CD4-positive, alpha-beta T cell treated with Interleukin-4 for 4 hours (primary cell): ENCODE results near the gene NCR3LG1.
A peak's percentile ranks its signal among the peaks of the same experiment; 100 is the strongest.

ENCODE experiments used
- DNase-seq: peaks from one replicate; pipeline ENCODE4 v3.0.0-alpha.2; 2020

Gene NCR3LG1

DNA sequence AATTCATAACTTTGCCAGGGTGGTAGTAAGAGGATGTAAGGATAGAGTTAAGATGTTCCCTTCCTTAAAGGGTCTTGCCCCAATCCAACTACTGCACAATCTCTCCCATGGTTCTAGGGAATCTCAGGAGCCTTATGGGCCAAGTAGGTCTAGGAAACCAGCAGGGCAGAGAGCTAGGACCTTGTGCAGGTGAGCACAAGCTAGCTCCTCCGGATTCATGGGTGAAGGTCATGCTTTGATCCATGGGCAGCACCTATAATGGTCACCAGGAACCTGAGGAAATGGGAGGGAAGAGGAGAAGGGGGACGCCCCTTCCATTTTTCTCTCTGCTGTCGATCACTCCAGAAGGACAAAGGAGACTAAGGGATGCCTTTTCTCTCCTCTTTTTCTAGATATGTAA lies 20.0 kb downstream of the NCR3LG1 start:
- no peak for DNase-seq

DNA sequence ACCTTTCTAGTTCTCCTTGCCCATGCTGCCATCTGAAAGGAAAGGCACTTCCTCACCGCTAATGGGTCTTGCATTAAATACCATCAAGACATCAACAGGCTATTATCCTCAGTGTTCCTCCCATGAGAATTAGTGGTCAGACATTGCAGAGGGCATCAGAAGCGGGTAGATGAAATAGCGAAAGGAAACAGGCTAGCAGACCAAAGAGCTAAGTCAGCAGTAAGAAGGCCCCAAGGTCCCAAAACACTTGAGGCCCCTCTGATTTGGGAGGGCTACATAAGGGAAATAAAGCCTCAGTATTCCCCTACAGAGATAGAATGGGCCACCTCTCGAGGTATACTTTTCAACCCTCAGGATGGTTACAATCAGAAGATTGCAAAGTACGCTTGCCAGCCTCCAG lies 23.9 kb downstream of the NCR3LG1 start:
- DNase-seq = no peak

DNA sequence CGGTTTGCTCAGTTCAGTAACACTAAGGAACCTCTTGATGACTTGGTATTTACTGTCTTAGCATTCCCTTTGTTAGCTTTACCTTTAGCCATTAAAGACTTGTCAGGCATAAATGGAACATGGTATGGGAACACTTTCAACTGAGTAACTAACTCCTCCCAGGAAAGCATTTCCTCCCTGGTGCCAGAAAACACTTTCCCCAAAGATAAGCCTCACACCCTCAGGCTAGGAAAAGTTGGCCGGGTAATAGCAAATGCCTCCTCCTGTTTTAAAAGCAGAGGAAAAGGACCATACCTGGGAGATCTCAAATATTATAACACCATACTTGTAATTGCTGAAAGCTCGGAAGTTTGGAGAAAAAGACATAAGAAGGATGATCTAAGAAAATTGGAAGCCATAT lies 24.9 kb downstream of the NCR3LG1 start:
- no peak for DNase-seq

DNA sequence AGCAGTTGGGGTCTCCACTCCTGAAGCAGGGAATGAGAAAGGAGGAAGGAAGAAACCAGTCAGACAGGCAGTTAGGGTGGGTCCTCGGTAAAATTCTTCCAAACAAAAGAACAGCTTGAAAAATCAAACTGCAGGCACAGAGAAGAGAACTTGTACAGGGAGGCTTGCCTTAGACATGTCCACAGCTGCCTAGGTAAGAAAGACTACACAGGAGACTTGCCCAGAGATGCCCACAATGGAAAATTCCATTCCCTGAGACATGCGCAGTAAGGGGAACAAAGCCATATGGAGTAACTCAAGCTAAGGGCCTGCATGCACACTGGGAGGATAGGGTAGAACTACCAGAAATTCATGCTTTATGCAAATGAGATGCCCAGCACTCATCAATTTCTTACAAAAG lies 27.1 kb downstream of the NCR3LG1 start:
- DNase-seq = no peak

DNA sequence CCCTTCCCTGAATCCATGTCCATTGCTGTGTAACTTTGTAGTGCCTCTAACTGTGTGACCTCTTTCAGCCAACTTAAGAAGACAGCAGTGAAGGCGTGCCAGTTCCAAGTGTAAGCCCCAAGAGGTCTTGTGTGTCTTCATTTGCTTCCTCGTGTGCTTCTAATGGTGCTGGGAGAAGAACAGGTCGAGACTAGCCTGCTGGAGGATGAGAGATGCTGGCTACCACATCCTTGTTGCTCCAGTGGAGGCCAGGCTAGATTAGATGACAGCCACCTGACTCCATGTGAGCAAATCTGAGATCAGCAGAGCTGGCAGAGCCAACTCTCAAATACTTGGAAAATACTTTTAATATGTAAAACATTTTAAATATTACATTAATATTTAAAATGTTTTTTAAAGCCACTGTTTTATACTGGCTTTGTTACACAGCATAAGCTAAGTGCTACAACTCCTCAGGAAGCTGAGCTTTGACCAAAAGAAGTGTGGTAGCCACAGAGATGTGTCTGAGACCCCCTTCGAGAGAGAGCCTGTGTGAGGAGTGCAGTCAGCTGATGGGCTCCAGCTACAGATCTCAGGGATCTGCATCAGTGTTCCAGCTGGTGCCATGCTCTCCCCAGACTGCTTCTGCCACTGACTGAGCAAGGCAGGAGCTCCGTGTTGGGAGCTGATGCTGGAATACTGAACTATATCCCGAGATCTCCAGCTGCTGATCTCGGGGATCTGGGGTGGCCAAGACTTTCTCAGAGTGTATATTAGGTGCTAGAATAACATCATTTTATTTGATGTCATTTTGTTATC lies 28.0 kb downstream of the NCR3LG1 start:
- DNase-seq = no peak

DNA sequence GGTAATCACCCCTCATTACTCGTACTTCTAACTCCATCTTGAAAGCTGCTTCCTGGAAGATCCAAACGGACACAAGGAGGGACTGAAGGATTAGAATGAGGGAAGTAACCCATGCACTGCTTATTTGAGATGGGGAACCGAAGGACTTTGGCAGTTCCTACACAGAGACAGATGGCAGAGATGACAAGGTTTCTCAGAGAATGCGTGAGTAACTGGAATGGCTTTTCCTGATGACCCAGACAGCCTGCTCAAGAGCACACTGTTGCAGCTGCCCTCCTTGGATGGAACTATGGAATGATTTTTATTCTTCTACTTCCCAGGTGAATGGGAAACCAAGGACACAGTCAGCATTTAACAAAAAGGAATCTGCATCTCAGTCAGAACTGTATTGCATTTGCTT lies 29.6 kb downstream of the NCR3LG1 start:
- DNase-seq = no peak

DNA sequence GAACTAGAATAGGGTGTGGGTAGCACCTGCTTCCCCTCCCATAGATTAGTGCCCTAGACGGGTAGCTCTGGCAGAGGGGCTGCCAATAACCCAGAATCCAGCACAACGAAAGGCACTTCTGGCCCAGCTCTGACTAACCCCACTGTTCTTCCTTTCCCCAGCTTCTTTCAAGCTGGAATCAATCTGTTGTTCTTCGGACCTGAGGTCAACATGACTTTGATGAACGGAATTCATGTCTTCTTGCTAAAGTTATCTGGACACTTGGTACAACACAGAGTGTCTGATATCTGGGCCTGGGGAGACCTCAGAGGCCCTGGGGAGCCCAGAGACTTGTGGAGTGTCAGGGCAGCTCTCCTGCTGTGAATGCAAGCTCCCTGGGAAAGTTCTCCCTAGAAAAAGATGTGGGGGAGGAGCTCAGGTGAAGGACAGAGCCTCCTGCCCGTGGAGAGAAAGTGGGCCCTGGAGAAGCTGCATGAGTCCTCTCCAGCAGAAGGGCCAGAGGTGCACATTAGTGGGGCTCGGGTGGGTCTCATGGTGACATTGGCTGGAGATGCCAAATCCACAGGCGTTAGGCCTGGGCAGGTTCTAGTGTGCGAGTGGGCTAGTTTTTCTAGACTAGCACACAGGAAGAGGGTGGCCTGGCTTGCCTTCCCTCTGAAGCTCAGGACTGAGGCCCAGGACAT lies 30.6 kb downstream of the NCR3LG1 start:
- no peak for DNase-seq

DNA sequence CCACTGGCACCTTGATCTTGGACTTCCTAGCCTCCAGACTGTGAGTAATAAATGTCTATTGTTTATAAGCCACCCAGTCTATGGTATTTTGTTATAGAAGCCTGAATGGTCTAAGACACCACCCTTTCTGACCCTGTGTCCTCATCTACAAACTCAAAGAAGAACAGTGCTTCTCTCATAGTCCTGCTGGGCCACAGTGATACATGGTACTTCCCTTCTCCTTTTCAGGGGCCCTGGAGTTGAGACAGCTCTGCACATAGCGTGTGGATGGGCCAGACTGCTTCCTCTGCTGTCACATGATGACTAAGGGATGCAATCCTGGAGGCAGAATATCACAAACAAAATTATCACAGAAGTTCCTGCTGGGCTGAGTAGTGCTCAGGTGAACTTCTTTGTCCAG lies 31.9 kb downstream of the NCR3LG1 start:
- no peak for DNase-seq

DNA sequence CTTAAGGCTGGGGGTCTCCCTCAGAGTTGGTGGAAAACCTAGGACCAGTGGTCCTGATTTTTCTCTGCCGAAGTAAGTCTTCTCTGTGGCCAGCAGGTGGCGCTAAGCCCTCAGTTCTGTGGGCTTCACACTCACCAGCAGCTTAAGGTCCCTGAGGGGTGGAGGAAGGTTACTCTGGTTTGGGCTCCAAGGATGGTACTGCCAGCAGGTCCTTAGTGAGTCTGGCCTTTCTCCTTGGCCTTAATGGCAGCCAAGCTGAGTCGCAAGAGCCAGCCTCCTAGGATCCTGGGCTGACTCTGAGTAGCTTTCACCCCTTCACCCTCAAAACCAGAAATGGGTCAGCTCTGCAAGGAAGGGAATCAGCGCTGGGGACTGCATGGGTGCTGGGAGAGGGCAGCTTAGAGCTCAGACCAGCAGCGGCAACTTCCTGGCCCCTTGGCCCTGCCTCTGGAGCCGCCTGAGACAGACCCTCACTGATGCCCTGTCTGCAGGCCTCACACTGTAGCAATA lies 32.5 kb downstream of the NCR3LG1 start:
- peak; percentile 66 for DNase-seq

DNA sequence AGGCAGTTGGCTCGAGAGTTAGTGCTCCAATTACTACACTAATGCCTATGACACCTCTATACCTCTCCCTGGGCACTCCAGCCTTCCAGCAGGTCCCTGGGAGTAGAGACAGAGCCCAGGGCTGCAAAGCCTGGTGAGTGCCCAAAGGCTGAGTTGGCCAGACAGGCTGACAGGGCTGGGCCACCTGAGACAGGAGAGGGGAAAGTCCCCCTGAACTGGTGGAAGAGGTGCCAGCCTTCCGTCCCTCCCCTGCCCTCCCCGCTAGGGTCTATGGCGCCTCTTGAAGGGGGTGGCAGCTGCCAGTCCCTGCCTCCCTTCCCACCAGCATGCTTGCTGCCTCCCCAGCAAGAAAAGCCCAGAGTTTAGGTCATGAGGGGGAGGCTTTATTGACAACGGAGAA lies 33.9 kb downstream of the NCR3LG1 start:
- no peak for DNase-seq

DNA sequence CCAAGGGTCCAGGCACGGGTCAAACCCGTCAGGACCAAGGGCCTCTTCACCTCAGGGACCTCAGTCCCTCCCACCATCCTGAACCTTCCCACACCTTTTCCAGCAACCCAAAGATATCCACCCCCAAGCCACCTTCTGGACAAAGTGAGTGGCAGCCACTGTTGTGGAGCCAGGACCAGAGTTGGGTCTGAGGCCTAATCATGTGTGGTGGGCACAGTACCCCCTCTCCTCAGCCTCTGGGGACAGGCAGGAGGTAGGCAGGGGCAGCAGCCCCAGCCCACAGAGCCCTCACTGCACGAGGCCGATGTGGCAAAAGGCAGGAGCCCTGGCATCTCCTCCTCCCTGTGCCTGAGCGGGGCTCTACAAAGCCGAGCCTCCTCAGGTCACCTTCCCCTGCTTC lies 34.3 kb downstream of the NCR3LG1 start:
- DNase-seq = no peak

DNA sequence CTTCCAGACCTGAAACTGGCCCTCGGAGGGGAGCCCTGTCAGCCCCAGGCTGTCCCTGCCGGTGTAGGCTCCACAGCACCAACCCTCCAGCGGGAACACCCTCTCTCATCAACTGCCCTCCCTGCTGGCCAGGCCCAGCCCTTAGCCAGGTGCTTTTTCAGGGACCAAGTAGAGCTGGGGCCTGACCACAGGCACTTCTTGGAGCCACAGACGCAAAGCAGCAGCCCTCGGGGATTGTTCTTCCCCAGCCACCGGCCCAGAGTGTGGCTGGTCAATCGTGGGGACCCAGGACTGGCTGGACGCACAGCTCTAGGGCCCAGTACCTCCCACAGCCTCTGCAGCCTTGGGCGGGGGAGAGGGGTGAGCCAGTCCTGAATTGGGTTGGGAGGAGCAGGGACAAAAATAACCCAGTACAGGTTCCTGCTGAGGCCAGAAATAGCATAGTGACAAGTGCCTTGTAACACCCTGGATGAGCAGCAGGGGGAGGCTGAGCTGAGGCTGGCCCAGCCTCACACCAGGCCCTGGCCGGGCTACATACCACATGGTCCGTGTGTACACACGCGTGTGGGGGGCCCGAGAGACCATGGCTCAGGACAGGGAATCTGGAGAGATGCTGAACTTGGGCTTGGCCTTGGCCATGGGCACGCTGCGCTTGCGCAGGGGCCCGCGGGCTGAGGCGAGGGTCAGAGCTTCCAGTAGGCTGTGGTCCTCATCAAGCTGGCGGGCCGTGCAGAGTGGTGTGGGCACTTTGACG lies 34.9 kb downstream of the NCR3LG1 start:
- peak; percentile 8 for DNase-seq

DNA sequence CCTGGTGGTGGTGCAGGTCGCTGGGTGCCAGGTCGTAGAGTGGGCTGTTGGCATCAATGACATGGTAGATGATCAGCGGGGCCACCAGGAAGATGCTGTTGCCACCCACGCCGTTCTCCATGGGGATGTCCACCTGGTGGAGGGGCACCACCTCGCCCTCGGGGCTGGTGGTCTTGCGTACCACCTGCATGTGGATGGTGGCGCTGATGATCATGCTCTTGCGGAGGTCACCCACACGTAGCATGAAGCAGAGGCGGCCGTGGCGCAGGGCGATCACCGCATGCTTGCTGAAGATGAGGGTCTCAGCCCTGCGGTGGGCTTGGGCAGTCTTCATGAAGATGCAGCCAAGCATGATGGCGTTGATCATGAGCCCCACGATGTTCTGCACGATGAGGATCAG lies 35.7 kb downstream of the NCR3LG1 start:
- DNase-seq = no peak

DNA sequence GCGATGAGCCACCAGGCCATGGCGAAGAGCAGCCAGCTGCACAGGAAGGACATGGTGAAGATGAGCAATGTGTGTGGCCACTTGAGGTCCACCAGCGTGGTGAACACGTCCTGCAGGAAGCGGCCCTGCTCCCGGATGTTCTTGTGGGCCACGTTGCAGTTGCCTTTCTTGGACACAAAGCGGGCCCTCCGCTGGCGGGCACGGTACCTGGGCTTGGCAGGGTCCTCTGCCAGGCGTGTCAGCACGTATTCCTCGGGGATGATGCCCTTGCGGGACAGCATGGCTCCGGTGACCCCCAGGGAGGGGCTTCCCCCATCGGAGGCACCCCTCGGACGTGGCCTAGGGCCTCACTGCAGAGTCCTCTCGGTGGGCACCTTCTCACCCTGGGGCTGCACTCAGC lies 36.2 kb downstream of the NCR3LG1 start:
- no peak for DNase-seq

DNA sequence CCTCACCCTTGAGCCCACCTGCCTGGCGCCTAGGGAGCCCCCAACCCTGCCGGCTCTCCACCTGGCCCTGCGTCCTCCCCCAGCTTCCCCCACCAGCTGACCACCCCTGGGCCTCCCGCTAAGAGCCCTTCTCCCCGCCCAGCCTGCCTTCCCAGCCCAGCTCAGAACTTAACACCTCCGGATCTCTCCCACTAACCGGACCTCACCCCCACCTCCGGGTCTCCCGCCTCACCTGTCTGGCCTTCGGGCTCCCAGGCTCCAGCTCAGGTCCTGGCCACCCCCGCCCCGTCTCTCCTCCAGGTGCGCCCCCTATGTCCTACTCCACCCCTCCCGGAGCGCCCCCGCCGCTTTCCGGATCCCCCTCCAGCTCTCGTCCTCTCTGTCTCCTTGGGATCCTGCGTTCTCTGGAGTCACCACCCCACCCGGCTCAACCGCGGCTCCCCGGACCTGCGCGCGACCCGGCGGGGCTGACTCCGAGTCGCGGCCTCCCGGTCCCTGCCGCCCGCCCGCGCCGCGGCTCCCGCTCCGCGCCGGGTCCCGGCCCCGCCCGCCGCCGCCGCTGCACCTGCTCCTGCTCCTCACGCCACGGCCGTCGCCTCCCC lies 37.1 kb downstream of the NCR3LG1 start, which contains the start of gene KCNJ11:
TSS of gene KCNJ11 (minus strand) at position 51 of the 602 bp plus-strand sequence. CDS start 568 bp downstream, outside the sequence.
- DNase-seq = no peak

DNA sequence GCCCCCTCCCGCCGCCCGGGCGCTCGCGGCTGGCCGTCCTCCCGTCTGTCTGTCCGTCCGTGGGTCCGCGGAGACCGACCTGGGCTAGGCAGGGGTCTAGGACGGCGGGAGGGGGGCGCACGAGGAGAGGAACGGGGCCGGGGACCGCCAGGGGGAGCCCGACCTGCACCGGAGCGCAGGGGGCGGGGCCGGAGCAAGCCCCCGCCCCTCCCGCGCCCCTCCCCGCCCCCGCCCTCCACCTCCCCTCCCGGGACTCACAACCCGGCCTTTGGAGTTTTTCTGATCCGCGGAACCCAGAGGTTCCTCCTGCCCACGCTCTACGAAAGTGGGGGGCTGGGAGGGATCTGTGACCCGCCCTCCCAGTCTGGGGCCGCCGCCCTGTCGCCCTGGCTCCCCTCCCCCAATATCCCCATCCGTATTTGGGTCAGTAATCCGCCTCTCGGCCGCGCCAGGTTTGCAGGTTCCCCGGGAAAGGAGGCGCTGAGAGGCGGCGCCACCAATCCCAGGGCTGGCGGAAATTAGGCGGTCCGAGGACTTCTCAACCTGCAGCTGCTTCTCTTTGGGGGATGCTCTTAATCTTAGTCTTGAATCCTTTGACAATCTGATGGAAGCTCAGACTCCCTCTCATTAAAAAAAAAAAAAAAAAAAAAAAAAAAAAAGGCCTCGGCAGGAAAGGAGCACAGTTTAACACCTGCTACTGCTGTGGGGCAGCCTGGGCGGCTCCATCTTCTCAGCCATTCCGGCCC lies 37.8 kb downstream of the NCR3LG1 start:
- peak; percentile 62 for DNase-seq

DNA sequence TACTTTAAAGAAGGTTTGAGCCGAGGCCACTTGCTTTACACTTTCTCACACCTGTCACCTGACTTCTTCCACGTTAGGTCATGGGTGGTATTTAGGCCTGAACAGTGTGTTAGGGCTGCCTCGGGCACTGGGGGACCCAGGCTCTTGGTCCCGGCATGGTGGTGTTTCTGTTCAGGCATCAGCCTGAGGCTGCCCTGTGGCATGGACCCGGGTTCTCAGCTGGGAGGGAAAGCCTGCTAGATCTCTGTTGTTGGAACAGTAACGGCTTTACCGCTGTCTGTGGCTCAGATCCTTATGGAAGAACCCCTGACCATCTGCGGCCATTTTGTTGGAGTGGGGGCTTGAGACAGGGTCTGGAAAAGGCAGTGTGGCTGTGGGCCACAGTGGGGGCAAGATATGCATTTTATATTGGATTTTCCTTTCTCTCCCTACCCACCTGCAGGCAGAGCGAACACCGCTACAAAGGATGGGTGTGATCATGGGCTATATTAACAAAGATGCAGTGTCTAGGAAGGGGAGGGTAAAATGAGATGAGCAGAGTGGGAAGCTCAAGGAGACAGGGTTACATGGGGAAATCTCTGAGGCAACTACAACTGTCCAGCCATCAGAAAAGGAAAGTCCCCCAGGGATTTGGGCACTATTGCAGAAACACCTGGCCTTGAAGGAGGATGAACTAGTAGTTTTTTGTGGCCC lies 38.5 kb downstream of the NCR3LG1 start:
- no peak for DNase-seq

DNA sequence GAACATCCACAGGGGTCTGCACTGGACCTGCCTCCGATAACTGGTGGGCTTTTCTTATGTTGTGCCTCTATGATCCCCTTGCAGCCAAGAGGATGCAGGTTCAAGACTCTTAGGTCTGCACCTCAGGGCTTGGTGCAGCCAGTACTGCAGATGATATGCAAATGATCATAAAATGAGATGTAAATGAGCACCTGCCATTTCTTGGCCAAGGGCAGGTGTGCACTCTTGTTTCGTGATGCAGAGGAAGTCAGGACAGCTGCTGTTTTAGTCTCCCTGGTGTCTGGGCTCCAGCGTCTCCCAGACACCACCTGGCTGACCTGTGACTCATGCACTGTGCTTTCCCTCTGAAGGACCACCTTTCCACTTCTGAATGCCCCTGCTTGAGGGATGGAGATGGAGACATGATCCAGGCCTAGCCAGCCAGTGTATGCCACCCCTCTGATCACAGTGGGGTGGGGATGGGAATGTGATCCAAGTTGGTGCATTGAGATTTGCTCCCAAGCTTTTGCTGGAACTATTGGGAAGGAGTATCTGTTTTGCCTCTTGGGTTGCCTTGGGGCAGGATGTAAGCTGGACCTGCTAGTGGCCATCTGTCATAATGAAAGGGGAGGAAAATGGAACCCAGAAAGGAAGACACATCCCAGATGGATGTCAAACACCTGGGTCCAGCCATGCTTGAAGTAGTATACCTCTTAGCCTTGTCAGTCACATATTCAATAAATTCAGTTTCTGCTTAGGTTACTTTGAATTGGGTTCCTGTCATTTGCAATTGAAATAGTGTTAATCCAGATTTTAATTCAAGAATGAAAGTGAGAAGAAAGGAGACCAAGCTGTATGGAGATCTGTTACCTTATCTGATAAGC lies 40.1 kb downstream of the NCR3LG1 start:
- no peak for DNase-seq

DNA sequence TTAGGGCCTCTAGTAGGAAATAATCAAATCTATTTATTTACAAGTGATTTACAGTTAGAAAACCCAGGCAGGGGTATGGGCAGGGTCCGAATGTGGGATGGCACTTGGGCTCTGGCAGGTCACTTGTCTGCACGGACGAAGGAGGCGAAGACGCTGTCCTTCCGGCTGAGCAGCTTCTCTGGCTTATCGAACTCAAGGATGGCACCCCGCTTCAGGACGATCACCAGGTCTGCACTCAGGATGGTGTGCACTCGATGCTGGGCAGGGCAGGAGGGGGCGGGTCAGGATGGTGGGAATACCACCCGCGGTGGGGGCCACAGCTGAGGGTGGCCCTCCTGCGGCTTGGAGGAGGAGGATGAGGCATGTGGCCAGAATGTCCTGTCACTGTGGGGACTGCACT lies 41.3 kb downstream of the NCR3LG1 start:
- no peak for DNase-seq

DNA sequence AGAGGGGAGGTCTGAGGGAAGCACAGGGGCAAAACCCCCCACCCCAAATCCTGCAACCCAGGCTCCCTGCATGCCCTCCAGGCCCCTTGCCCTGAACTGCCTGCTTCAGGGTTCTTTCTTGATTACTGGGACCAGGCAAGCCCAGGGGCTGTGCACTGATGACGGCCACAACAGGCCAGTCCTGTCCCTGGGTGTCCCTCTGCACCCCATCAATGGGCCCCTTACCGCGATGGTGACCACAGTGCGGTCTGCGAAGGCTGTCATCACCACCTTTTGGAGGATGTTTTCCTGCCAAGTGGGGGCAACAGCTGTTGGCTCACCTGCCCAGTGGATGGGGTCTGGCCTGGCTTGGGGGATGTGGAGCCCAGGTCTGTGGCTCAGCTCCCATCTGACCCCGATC lies 41.9 kb downstream of the NCR3LG1 start:
- no peak for DNase-seq
